ENCODE measurements around the gene PIK3C3.

The PIK3C3 gene

DNA sequence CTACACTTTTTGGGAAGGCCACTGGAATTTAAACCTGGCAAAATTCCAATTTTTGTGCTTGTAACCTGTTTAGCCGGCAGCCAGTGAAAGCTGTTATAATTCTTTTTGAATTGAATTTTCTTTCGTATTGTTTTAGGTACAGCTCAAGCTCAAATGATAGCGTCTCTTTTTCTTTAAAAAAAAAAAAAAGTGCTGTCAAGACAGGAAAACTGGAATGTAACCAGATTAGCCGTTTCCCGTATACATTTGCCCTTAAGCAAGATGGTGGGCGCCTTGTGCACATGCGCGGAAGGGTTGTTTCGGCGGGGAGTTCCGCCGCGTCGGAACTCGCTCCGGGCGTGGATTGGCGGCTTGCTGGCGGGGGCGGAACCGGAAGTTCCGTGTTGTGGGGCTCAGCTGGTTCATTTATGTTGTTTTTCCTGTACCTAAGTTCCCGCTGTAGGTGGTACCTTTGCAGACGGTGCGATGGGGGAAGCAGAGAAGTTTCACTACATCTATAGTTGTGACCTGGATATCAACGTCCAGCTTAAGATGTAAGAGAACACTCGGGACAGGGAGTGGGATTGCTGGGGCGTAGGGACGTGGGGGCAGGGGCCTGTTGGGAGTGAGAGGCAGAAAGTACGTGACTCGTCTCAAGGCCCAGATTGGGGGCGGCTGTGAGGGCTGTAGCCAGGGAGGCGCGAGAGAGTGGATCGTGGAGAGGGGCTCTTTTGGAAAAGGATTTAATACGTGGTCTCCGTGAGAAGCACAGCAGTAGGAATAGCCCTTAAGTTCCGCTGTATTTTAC, at the start of gene PIK3C3:
PIK3C3 (plus strand) TSS at position 408 of the 787 bp plus-strand sequence; CDS start at position 466, 58 bp downstream.
- peak; percentile 97 for DNase-seq

DNA sequence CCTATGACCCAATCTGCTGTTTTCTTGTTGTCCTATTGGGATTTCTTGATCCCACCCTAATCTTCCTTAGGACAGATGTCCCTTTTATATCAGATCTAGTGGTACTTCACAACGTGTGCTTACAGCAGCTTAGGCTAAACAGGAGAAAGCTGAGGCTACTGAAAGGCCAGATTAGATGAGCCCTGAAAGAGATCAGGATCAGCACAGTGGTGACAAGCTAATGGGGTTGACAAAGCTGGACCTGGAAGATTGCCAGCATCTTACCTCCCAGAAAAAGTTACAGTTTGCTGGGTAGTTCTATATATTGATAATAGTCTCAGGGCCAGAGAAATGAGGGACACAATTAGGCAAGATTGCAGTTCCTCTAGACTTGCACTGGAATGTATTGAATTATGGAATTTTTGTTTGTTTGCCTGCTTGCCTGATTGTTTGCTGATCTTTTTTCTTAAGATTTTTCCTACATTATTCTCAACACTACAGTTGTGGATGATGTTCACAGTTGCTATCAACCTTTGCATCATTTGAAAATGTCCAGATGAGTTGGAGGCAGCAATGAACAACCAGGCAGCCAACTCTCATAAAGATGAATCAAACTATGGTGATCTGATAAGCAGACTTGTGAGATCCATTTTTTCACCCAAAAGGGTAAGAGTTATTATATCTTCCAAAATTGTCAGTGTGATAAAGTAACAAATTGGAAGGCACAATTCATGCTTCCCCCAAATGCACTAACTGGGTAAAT, 49.1 kb upstream of the PIK3C3 start:
- DNase-seq: no peak

DNA sequence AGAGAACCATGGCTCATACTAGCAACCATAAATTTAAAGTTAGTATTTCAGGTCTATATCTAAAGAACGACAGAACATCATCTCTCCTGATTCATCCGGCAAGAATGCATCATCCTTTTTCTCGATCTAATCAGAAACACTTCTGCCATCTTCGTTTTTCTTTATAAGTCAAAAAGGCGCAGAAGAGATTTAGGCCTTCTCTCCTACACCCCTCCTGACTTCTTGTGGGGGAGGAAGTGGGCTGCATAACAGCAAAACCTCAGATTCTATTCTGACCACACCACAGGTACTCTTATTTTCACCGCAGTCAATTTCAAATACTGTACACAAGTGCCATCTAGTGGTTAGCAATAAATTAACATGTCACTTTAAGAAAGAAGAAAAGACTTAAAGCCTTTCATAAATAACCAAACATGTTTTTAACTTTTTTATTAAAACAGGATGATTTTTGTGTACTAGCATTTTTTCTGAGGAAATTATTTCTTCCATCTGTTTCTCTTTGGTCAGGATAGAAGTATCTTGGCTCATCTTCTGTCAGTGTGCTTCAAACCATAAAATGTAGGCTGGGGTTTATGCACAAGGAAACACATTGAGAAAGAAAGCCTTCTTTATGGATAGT, 48.4 kb upstream of the PIK3C3 start:
- no peak for DNase-seq

DNA sequence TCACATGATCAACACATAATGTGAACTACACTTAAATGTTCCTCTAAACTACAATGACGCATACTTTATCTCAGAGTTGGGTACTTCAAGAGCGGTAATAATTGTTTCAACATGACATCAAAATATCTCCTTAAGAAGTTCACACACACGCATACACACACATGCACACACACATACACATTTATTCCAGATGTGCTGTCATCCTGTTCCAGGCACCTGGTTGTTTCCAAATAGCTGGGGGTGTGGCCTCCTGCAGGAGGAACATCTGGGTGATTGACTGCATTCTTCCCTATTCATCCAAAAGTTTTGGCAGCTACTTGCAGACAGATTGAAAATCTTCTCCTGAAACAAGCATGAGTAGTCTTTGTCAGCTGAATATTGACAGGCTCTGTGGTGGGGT, 37.9 kb upstream of the PIK3C3 start:
- DNase-seq: no peak

DNA sequence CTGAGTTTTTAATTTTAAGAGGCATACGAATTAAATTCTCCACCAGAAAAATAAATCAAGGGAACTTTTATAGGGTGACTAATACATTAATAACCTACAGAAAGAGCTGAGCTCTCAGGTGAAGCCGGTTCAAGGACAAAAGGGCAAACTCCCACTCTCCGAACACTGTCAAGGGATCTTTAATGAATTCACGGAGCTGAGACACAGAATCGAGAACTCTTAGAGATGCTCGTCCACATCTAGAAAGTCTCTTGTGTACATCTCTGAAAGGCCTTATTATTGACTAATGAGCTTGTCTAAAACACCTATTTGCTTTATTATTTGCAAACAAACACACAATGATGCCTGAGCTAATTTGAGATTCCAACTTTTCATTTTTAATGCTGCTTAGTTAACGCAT, 33.3 kb upstream of the PIK3C3 start:
- no peak for DNase-seq

DNA sequence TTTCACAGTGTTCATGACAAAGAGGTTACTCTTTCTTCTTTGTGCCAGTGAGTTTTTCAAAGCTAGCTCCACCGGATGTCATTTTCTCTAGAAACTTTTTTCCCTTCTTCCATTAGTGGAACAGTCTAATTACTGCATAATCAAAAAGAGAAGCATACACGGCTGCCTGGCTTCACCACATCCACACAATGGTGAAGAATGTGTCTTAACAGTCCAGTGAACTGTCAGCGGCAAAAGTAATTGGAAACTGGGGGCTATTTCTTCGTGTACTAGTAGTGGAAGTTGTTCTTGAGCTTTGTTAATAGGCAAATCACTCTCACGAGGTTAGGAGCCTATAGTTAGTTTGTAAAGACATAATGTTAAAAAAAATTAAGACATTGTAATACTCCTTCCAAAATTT, 32.9 kb upstream of the PIK3C3 start:
- no peak for DNase-seq

DNA sequence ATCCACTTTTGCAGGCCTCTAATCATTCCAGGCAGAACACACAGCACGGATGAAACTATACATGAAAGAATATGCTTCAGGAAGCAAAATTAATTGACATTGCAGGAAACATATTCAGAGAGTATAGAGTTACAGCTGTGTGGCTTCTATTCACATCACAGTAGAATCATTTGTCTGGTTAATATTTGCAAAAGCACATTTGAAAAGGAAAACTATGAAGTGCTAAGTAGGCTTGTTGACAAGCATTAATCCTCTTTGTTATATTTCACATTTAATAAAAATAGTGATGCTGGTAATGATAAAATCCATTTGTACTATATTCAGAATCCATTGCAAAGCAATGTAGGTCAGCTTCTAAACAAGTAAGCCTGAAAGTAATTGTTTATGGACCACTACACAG, 32.2 kb upstream of the PIK3C3 start:
- no peak for DNase-seq

DNA sequence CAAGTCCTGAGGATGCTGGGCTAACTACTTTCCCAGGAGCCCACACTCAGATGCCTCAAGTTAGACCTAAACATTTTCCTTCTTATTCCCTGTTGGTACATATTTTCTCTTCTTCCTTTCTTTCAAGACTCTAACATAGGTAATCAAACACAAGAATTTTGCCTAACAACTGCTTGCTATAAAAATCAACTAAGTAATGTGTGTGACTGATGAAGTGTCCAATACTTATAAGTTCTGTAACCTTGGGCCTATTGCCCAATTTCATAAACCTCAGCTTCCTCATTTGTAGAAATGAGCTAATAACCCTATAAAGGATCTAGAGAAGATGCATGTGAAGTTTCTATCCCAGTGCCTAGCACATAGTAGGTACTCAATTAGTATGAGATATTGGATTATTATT, 31.6 kb upstream of the PIK3C3 start:
- DNase-seq: no peak

DNA sequence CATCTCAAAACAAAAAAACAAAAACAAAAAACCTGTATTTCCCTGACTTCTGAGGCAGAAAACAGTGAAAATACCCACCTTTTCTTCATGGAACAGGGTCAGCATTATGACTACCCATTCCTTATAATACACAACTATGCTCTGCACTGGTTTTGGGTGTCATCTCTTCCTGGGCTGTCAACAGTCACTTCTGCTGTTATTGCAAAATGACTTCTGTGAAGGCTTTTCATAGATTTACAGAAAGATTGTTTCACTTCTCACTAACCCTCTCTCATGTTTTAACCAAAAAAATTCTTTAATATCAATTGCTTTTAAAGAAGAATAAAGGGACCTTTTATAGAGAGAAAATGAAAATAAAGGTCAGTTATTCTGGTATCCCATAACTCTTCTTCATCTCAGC, 26.5 kb upstream of the PIK3C3 start:
- DNase-seq: no peak

DNA sequence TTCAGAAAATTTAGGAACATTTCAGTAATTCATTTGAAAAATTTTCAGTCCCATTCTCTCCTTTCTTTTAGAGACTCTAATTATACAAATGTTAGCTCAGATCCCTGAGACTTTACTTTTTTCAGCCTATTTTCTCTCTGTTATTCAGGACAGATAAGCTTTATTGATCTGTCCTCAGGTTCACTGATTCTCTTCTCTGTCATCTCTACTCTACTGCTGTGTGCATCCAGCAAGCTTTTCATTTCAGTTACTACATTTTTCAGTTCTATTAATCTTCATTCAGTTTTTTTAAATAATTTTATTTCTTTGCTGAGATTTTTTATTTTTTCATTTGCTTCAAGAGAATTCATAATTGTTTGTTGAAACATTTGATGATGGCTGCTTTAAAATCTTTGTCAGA, 22.1 kb upstream of the PIK3C3 start:
- DNase-seq: no peak

DNA sequence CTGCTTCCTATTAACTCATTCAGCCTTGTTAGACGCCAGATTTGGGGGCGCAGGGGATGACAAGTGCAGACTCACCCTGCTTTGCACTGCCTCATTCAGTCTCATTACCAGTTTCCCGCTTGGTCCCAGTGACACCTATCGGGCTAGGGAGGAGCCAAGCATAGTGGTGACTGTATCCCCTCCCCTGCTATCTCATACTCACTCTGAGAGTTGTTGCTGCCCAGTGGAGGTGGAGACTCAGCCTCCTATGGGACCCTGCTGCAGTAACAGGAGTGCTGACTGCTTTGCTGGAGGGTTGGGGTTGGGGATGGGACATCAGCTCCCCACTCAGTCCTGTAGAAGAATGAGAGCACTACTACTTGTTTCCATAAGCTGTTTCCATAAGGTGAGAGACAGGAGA, 21.3 kb upstream of the PIK3C3 start:
- no peak for DNase-seq

DNA sequence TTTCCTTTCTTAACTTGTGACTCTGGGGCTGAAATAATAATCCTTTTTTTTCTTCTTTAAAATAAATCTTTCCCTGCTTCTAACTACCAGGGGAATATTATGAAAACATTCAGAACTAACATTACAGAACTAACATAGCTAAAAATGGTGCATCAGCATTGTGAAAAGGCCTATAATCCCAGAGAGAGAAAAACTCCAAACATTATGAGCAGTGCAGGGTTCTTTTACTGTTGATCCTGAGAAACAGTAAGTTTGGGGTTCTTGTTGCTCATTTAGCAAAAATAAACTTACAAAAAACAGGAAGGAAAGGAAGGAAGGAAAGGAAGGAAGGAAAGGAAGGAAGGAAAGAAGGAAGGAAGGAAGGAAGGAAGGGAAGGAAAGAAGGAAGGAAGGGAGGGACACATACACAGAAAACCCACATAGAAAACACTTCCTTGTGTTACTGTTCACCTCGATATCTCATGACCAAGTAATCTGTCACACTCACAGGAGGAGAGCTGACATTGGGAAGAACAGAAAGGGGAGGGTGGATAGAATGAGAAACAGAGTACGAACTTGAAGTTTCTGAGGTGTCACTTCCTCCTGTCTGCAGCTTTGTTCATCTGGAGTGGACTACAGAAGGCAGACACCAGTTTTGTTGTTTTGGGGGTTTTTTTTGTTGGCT, 18.4 kb upstream of the PIK3C3 start:
- no peak for DNase-seq

DNA sequence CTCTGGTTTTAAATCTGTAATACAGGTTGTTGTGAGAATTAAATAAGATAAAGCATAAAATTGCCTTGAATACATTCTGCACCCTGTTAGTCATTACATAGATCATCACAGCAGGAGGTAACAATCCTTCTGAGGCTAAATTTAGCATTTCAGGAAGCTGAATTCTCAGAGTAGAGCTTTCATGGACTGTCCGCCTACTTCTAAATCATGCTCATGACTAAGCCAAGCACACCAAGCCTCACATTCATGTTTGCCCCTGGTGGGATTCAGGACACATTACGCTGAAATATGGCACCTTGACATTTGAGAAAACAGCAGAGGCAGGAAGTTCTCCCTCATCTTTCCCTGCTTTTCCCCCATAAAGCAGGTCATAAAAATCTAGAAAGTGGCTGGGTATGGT, 16.6 kb upstream of the PIK3C3 start:
- DNase-seq: no peak

DNA sequence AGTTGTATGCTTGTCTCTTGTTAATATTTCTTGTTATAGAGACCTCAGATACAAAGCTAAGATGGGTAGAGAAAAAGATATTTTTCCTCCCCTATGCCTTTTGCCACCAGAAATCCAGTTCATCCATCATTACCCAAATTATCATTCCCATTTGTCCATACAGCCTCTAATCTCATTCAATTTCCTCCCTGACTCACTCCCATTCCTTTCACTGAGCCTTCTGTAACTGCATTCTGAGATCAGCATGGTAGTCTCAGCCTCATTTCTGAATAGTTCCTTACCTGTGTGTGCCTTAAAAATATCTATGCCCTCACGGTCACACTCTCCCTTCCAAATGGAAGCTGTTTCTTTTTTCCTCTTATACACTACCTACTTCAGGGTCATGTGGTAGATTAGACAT, 15.7 kb upstream of the PIK3C3 start:
- no peak for DNase-seq

DNA sequence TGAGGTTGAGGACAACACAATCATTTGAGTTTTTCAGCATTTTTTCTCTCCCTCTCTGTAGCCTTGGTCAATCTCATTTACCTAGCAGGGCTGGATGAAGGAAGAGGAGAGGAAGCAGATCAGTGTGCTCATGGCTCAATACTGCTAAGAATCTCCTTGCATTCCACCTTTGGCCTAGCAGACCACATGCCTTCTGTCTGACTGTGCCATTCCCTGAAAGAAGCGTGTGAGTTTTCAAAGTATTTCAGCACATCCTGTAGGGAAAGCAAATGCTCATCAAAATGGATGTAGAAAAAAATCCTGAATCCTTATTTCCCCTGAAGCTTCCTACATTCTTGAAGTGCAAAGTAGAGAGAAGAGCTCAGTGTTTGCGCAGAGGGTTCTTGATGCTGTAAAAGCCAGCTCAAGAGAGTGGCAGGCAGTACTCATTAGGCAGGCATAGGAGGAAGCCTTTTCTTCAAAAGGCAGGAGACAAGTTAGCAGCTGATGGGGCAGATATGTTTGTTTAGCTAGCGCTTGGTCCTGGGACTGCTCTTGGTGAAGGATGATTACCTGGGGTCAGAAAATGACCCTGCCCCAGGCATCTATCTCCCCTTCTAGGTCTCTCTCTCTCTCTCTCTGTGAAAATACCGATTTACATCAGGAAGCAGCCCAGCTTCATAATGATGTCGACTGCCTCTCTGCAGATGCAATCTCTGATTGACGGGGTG, 14.4 kb upstream of the PIK3C3 start:
- no peak for DNase-seq

DNA sequence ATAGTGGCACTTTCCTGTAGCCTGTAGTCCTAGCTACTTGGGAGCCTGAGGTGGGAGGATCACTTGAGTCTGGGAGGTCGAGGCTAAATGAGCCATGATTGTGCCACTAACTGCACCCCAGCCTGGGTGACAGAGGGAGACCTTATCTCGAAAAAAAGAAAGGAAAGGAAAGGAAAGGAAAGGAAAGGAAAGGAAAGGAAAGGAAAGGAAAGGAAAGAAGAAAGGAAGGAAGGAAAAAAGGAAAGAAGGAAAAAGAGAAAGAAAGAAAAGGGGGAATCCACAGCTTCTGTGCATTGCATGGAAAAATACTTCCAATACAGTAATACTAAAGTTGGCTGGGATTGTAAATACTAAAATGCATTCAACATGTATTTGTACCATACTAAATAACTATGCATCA, 12.8 kb upstream of the PIK3C3 start:
- DNase-seq: no peak

DNA sequence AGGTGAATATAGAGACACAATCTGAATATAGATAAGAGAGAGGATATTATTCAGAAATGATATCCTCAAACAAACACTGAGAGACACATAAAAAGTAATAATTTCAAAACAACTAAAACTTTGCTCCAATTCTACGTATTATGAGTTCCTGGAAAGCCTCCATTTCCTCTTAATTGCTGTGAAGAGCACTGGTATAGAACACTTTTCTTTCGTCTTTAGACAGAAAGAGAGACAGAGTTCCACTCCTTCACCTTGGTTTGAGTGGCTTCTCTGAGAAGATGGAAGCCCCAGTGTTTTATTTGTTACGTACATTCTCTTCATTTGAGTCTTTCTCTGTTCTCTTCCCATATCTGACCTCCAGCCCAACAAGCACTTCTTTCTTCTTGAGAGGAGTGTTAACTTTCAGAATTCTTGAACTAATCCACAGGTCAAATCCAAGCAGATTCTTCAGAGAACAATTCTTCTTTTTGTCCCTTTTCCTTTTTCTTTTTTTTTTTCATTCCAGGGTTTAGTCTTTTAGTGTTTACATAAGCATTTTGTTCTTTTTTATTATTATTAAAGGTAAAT, 6.4 kb upstream of the PIK3C3 start:
- DNase-seq: no peak

DNA sequence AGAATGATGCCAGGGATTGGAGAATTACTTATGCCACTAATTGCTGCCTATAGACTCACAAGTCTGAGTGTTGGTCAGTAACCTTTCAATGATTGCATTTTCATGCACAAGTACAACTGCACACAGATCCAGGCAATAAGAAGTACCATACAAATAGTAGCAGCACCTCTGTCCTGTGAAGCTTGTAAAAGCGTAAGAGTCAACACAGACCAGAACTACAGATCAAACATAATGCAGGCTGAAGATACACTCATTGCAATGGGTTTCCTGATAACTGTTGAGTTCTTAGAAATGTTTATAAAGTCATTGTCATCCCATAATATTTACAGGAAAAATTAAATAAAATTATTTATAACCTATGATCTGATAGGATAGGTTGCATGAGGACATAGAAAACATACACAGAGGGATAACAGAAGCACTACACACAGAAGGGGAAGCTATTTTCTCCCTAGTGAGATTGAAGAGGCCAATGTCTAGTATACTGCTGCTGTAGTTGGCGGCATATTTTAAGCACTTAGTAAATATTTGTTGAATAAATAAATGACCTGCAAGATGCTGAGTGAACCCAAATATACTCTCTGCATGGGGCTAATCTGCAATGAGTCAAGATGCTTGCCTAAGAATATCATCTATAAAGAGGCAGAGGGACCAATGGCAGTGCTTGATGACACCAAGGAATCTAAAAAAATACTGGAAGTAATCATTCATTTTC, 5.7 kb upstream of the PIK3C3 start:
- no peak for DNase-seq

DNA sequence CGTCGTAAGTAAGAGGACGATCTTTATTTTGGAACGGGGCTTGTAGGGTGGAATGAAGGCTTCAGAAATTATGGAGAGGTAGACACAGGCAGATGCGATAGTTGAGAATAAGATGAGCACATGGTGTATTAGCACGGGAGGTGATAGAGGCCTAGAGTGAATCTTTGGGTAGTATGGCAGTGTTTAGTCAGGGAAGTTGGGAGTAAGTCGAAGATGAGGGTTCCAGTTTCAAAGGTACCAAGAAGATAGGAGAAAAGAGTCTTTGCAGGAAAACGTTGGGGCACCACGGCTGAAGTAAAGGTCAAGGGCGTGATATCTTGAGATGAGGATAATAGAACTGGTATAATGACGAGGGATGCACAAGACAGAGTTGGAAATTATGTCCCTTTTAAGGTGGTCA, 654 bp downstream of the PIK3C3 start:
- no peak for DNase-seq

DNA sequence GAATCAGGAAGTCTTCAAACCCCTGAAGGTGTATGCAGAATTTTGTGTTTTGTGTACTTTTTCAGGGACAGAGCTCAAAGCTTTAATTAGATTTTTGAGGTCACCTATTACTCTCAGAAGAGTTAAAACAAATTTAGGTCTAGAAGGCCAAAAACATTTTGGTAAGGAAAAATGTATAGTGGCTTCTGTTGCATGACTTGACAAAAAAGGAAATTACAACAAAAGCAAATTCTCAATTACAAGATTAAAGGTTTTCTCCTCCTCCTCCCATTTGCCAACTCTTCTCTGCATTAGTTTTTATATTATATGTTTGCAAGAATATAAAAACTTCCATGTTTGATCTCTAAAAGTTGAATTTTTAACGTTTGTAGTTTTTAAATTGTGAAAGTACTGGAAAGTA, 4.0 kb downstream of the PIK3C3 start:
- DNase-seq: no peak

DNA sequence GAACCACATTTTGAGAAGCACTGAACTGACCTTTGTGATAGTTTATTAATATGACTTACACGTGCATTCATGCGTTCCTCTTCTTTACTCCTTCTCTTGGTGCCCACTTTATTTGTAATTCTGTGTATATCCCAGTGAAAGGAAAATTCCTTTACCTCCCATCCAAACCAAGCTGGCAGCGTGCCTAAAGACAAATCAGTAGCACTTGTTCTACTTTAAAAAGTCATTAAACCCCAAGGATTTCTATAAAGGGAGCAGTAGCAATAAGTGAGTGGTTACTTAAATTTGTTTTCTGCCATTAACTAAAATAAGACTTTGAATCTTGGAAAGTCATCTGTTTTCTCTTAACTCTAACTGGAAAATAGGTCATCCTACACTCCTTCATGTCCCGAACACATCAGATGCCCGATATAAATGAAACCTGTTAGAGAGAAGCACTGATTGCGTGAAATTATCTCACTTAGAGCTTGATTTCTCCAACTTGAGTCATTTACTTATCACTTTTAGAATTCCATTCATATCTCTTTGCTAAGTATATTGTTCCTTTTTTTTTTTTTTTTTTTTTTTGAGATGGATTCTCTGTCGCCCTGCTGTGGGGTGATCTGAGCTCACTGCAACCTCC, 10.7 kb downstream of the PIK3C3 start:
- no peak for DNase-seq
